CD14-positive monocyte (primary cell): Measurements from ENCODE around the gene CHD3. TPM values are rescaled to one million over a fixed set of nuclear protein-coding genes. Genes with fewer than 3 reads are reported as not detected.

ENCODE experiments used
- DNase-seq, 3 donors: peaks; one replicate each; pipeline ENCODE4 v3.0.0-alpha.2; 2011 to 2022
- H2AFZ ChIP-seq: 2 replicates; pipeline ENCODE4 v1.6.0; 2012; ENCODE audit warnings: mild to moderate bottlenecking, low read depth, low read length, inconsistent platforms; ENCODE audit not compliant: insufficient read depth, poor library complexity, severe bottlenecking
- H3K27ac ChIP-seq, 2 donors: 1 replicate in 1 of 2; 2 replicates in 1 of 2; pipeline ENCODE4 v1.5.1; 2012 to 2013; ENCODE audit warnings: low read length in 2 of 2, control low read depth in 1 of 2, inconsistent platforms in 1 of 2, low read depth in 1 of 2, mild to moderate bottlenecking in 1 of 2
- H3K27me3 ChIP-seq, 2 donors: one replicate each; pipeline versions ENCODE4 v1.6.0 to v1.6.1; 2011 to 2013; ENCODE audit warnings: low read length in 2 of 2; ENCODE audit not compliant: control insufficient read depth in 2 of 2, insufficient read depth in 2 of 2
- H3K36me3 ChIP-seq, 2 donors: replicated peaks in 1 of 2; 1 replicate in 1 of 2; 2 replicates in 1 of 2; pipeline versions ENCODE4 v1.5.1 to v1.6.1; 2012 to 2013; ENCODE audit warnings: low read length in 2 of 2, control low read depth in 1 of 2, inconsistent platforms in 1 of 2, mild to moderate bottlenecking in 1 of 2; ENCODE audit not compliant: insufficient read depth in 2 of 2, control insufficient read depth in 1 of 2
- H3K4me1 ChIP-seq, 2 donors: 1 replicate in 1 of 2; 2 replicates in 1 of 2; pipeline versions ENCODE4 v1.5.1 to v1.6.1; 2012 to 2013; ENCODE audit warnings: low read length in 2 of 2, control low read depth in 1 of 2, inconsistent platforms in 1 of 2, mild to moderate bottlenecking in 1 of 2, moderate library complexity in 1 of 2; ENCODE audit not compliant: insufficient read depth in 2 of 2, control insufficient read depth in 1 of 2
- H3K4me2 ChIP-seq: replicated peaks from 2 replicates; pipeline ENCODE3; 2012; ENCODE audit warnings: low read length, moderate library complexity, mild to moderate bottlenecking; ENCODE audit not compliant: poor library complexity, severe bottlenecking; ENCODE audit errors: extremely low read depth
- H3K4me3 ChIP-seq, 3 experiments: fragments of 200-600 bp in 1 of 3; sonication (generic) in 1 of 3; replicated peaks in 1 of 3; 1 replicate in 2 of 3; 2 replicates in 1 of 3; pipeline ENCODE4 v1.5.1; 2011 to 2013; ENCODE audit warnings: low read length in 3 of 3, mild to moderate bottlenecking in 3 of 3, control low read depth in 2 of 3, low read depth in 2 of 3, inconsistent platforms in 1 of 3, moderate library complexity in 1 of 3
- H3K79me2 ChIP-seq: 2 replicates; pipeline ENCODE4 v1.6.0; 2012; ENCODE audit warnings: mild to moderate bottlenecking, control low read depth, inconsistent platforms, low read length, moderate library complexity; ENCODE audit not compliant: insufficient read depth
- H3K9ac ChIP-seq: 2 replicates; pipeline ENCODE4 v1.6.0; 2017; ENCODE audit warnings: low read length, mild to moderate bottlenecking; ENCODE audit not compliant: insufficient read depth, poor library complexity, severe bottlenecking
- H3K9me3 ChIP-seq, 2 donors: replicated peaks in 1 of 2; 1 replicate in 1 of 2; 2 replicates in 1 of 2; pipeline versions ENCODE4 v1.5.1 to v1.6.1; 2012 to 2013; ENCODE audit warnings: low read length in 2 of 2, control low read depth in 1 of 2; ENCODE audit not compliant: control insufficient read depth in 1 of 2, insufficient read depth in 1 of 2
- H4K20me1 ChIP-seq: 2 replicates; pipeline ENCODE4 v1.6.0; 2012; ENCODE audit warnings: mild to moderate bottlenecking, low read length, control low read depth, moderate library complexity; ENCODE audit not compliant: insufficient read depth
- H3K27ac Mint-ChIP-seq, 7 donors: one replicate each; pipeline ENCODE4 v1.8.0; 2020; ENCODE audit warnings: mild to moderate bottlenecking in 7 of 7, mixed read lengths in 7 of 7, moderate library complexity in 6 of 7, inconsistent platforms in 2 of 7
- H3K27me3 Mint-ChIP-seq, 3 donors: one replicate each; pipeline ENCODE4 v1.8.0; 2021 to 2022; ENCODE audit warnings: low read depth in 3 of 3, mild to moderate bottlenecking in 3 of 3, mixed read lengths in 3 of 3, moderate library complexity in 3 of 3, inconsistent platforms in 1 of 3
- H3K36me3 Mint-ChIP-seq, 2 donors: one replicate each; pipeline ENCODE4 v1.8.0; 2020; ENCODE audit warnings: mixed read lengths in 2 of 2, inconsistent platforms in 1 of 2, mild to moderate bottlenecking in 1 of 2
- H3K4me1 Mint-ChIP-seq: one replicate; pipeline ENCODE4 v1.8.0; 2020; ENCODE audit warnings: mild to moderate bottlenecking, mixed read lengths
- H3K4me3 Mint-ChIP-seq, 2 donors: one replicate each; pipeline ENCODE4 v1.8.0; 2020; ENCODE audit warnings: mild to moderate bottlenecking in 2 of 2, mixed read lengths in 2 of 2, moderate library complexity in 1 of 2
- H3K9me3 Mint-ChIP-seq, 7 donors: one replicate each; pipeline ENCODE4 v1.8.0; 2020 to 2022; ENCODE audit warnings: mixed read lengths in 7 of 7, mild to moderate bottlenecking in 6 of 7, moderate library complexity in 6 of 7, inconsistent platforms in 2 of 7
- WGBS: methylation state at CpG from one replicate; pipeline ENCODE4 v1.1.5; 2013; ENCODE audit warnings: missing lambda C conversion rate; ENCODE audit not compliant: insufficient coverage; 5-methylcytosine and 5-hydroxymethylcytosine counted together
- intact Hi-C, 2 donors: fragments of 100-400 bp; cut with micrococcal nuclease; formaldehyde crosslinking; loops; one replicate each; pipeline versions ENCODE4 v1.15.0 to v1.15.1; 2023
- polyA plus RNA-seq, 3 donors: library from polyadenylated mRNA; depleted of rRNA in 1 of 3; unstranded in 2 of 3; stranded (reverse) in 1 of 3; fragments of 300-500 nt in 2 of 3; fragments of >200 nt in 1 of 3; fragmentation: Illumina TruSeq in 2 of 3; gene quantifications; 1 replicate in 2 of 3; 2 replicates in 1 of 3; pipeline ENCODE4 v1.2.3, GENCODE V29; 2012 to 2021
- TF ChIP-seq, protein P1 (sequence below): fragments of 200-600 bp; IDR thresholded peaks from one replicate; pipeline ENCODE4 v1.8.0; 2022; ENCODE audit warnings: antibody characterized with exemption, mild to moderate bottlenecking

CHD3 gene
- polyA plus RNA-seq, 3 donors: 0.55 to 67.9 (median 0.91) TPM

DNA sequence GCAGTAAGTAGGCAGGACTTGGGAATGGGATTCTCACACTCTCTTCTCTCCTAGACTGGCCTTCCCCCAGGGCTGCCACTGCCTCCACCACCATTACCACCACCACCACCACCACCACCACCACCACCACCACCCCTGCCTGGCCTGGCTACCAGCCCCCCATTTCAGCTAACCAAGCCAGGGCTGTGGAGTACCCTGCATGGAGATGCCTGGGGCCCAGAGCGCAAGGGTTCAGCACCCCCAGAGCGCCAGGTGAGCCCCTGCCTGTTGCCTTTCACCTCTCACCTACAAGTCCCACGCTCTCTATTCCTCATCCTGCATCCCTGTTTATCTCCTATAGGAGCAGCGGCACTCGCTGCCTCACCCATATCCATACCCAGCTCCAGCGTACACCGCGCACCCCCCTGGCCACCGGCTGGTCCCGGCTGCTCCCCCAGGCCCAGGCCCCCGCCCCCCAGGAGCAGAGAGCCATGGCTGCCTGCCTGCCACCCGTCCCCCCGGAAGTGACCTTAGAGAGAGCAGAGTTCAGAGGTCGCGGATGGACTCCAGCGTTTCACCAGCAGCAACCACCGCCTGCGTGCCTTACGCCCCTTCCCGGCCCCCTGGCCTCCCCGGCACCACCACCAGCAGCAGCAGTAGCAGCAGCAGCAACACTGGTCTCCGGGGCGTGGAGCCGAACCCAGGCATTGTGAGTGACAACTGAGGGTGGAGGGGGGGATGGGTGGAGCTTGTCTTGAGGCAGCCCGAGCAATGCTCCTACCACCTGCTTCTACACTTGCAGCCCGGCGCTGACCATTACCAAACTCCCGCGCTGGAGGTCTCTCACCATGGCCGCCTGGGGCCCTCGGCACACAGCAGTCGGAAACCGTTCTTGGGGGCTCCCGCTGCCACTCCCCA lies 41.6 kb upstream of the CHD3 start:
- H3K4me1 Mint-ChIP-seq: peaks cover 20% of the 10 kb centered on the region
- peaks cover 45% of the 10 kb centered on the region for H3K79me2 ChIP-seq

GRCh38 chr17:7848131-7848579 lies 40.4 kb upstream of the CHD3 start:
- Histone ChIP-seq H2AFZ (no peak overlapping the region), H3K4me2 (no peak overlapping the region), H3K27ac (no peak overlapping the region), H3K27me3 (no peaks in the 10 kb centered on the region), H3K36me3 (peaks cover 75 to 77% of the 10 kb centered on the region in 2 donors), H4K20me1 (peaks cover 91% of the 10 kb centered on the region), H3K4me3 (no peak overlapping the region), H3K9me3 (no peaks in the 10 kb centered on the region), H3K9ac (no peak overlapping the region), H3K4me1 (peaks cover 22 to 26% of the 10 kb centered on the region in 2 donors), H3K79me2 (peaks cover 51% of the 10 kb centered on the region)
- Mint-ChIP-seq H3K27ac (peak overlapping the region in 3 of 7 donors; percentile 13 to 76 (median 40)), H3K9me3 (peaks cover 0 to 2% (median 0%) of the 10 kb centered on the region in 7 donors), H3K27me3 (peaks cover 0 to 13% (median 0%) of the 10 kb centered on the region in 3 donors), H3K4me3 (no peak overlapping the region), H3K36me3 (peaks cover 58 to 84% of the 10 kb centered on the region in 2 donors), H3K4me1 (peaks cover 20% of the 10 kb centered on the region)
- WGBS: 96% methylated on average over 13 of the region's 20 CpGs
- TF ChIP-seq, protein P1, sequence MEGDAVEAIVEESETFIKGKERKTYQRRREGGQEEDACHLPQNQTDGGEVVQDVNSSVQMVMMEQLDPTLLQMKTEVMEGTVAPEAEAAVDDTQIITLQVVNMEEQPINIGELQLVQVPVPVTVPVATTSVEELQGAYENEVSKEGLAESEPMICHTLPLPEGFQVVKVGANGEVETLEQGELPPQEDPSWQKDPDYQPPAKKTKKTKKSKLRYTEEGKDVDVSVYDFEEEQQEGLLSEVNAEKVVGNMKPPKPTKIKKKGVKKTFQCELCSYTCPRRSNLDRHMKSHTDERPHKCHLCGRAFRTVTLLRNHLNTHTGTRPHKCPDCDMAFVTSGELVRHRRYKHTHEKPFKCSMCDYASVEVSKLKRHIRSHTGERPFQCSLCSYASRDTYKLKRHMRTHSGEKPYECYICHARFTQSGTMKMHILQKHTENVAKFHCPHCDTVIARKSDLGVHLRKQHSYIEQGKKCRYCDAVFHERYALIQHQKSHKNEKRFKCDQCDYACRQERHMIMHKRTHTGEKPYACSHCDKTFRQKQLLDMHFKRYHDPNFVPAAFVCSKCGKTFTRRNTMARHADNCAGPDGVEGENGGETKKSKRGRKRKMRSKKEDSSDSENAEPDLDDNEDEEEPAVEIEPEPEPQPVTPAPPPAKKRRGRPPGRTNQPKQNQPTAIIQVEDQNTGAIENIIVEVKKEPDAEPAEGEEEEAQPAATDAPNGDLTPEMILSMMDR: no peak
- no peak for DNase-seq
- intact Hi-C loops: no loop called here

More for the DNA sequence above, 41.6 kb upstream of the CHD3 start:
- no peak overlapping the region for H3K9ac ChIP-seq
- DNase-seq: no peak
- Mint-ChIP-seq H3K4me3 (no peak overlapping the region), H3K9me3 (peaks cover 0 to 5% (median 0%) of the 10 kb centered on the region in 7 donors), H3K36me3 (peaks cover 47 to 73% of the 10 kb centered on the region in 2 donors), H3K27ac (peak overlapping the region in 4 of 7 donors; percentile 4 to 48 (median 38)), H3K27me3 (peaks cover 0 to 14% (median 0%) of the 10 kb centered on the region in 3 donors)
- TF ChIP-seq, protein P1: no peak
- H3K4me3 ChIP-seq: no peak overlapping the region
- H3K9me3 ChIP-seq: no peaks in the 10 kb centered on the region
- peaks cover 20 to 23% of the 10 kb centered on the region in 2 donors for H3K4me1 ChIP-seq
- intact Hi-C loops: no loop called here
- no peak overlapping the region for H3K27ac ChIP-seq
- H3K36me3 ChIP-seq: peaks cover 63 to 66% of the 10 kb centered on the region in 2 donors
- 97% methylated on average over 18 of the region's 34 CpGs for whole genome bisulfite sequencing
- H3K4me2 ChIP-seq: no peak overlapping the region
- H3K27me3 ChIP-seq: no peaks in the 10 kb centered on the region
- peaks cover 80% of the 10 kb centered on the region for H4K20me1 ChIP-seq
- no peak overlapping the region for H2AFZ ChIP-seq
